ENCODE data around the gene DNMT3A.
A peak's percentile ranks its signal among the peaks of the same experiment; 100 is the strongest.

DNMT3A gene

GRCh38 chr2:25341753-25342371 is at the start of gene DNMT3A:
Gene DNMT3A (minus strand): TSS chr2:25341925. CDS start chr2:25313984, 27,941 bp downstream.
- DNase-seq = no peak

DNA sequence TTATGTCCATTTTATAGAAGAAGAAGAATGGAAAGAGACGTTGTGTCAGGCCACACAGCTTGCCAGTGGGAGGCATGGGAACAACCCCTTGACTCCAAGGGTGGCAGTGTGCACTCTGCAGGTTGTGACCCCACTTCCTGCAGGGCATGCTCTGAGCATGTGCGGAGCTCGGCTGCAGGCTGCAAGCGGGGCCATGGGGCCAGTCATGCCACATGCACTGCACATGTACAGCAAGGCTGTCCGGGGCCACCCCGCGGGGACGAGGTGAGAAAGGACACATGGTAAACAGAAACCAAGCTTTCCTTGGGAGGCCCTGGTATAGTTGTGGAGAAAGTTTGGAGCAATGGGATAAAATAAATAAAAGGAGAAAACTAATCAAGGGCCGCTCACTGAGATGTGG is 47.4 kb upstream of the DNMT3A start:
- no peak for DNase-seq

GRCh38 chr2:25388491-25388890 is 46.8 kb upstream of the DNMT3A start:
- no peak for DNase-seq

- DNase-seq = no peak
Observed at GRCh38 chr2:25387876-25388449, 46.2 kb upstream of the DNMT3A start.

DNA sequence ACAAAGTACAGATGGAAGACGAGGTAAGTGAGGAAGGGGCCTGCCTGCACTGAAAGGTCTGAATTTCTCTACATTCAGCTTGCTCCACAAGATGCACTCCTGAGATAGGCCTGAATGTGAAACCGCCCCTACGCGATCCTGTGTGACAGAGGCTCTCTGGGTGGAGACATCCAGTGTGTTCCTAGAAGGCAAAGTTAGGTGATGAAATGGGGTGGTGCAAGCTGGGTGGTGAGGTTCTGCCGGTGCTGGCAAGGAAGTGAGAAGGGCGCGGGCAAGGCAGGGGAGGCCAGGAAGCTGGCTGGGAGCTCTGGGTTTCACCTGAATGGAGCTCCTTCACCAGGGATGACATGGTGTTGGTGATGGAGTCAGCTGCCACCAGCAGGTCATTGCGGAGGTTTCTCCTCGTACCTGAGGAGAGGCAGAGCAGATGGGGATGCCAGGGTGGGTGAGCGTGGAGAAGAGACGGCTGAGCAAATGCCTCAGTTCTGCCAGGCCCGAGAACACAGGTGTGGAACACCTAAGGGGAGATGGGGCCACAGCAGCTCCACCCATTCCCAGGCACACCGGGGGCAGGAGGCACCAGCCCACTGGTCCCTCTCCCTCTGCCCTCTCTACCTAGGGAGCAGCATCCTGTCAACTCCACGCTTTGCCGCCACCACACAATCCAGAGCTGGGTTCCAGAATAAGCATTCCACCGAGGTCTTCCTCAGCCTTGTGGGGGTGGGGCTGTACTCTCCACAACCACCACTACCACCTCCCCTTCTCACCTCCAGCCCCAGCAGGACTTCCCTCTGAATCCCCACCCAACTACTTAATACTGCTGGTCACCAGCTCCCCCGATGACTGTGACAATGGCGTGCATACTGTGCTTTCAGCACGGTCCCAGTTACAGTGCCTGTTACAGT is 45.5 kb upstream of the DNMT3A start:
- DNase-seq = no peak

DNA sequence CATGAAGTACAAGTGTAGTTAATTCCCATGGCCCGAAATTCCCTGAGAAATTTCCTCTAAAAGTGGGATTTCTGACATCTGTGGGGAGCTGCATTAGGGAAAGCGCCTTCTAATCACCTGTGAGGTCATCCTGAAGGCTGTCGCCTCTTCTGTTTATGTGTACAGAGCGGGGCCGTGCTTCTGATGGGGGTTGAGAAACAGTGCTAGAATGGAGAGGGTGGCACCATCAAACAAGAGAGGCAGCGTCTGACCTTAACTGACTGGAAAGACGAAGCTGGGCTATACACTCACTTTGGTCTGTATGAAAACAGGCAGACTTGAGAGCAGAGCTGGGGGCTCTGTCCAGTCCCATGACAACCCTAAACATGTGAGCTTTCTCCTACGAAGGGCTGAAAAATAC is 44.2 kb upstream of the DNMT3A start:
- no peak for DNase-seq

- DNase-seq = no peak
Observed at GRCh38 chr2:25383806-25384205, 42.1 kb upstream of the DNMT3A start.

DNA sequence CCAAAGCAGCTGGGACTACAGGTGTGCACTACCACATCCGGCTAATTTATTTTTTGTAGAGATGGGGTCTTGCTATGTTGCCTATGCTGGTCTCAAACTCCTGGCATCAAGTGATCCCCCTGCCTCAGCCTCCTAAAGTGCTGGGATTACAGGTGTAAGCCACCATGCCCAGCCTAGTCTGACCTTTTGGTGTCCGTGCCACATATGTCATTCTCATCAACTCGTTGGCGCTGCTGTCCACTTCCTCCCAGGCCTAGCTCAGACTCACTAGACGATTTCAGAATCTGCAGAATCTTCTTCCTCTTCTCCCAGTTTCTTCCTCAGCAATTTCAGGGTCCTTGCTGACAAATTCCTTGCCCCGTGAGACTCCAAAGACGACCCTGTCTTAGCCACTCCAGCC is 39.8 kb upstream of the DNMT3A start:
- no peak for DNase-seq

DNA sequence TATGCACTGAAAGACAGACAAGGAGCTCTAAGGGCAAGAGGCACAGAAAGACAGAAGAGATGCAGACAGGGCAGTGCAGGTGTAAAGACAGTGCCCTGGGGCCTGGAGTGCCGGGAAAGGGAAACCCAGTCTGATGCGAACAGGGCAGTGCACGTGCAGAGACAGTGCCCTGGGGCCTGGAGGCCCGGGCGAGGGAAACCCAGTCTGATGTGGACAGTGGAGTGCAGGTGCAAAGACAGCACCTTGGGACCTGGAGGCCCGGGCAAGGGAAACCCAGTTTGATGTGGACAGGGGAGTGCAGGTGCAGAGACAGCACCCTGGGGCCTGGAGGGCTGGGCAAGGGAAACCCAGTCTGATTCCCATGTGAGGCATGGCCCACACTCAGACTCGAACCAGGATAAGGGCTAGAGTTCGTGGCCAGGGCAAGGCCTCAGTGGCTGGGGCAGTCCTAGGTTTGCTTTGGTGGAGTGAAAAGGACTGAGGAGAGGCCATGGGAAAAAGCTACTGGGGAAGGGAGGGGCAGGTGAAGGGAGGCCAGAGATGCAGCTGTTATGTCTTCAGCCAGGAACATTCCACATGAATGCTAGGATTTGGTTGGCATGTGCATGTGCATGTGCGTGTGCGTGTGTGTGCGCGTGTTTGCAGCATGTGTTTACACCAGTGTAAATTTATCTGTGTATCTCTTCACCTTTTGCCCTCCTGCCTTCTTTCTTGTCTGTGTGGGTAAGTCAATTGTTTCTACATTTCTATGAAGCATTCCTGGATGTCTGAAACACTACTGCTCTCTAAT is 39.1 kb upstream of the DNMT3A start:
- DNase-seq = no peak

DNA sequence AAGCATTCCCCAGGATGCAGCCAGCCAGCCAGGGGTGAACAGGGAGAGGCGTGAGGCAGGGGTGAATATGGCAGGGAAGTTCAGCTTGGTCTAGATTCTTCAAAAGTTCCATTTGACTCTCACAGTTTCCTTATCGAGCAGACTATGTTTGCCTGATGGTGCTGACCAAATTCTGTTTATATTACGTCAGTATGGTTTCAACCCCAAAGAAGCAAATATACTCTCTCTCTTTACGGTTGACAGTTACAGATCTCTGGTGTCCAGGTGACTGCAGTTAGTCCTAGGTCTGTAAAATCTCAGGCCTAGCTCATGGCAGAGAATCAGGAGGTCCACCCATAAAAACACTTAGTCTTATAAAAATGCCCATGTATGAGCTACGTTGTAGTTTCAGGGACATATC is 38.3 kb upstream of the DNMT3A start:
- no peak for DNase-seq

DNA sequence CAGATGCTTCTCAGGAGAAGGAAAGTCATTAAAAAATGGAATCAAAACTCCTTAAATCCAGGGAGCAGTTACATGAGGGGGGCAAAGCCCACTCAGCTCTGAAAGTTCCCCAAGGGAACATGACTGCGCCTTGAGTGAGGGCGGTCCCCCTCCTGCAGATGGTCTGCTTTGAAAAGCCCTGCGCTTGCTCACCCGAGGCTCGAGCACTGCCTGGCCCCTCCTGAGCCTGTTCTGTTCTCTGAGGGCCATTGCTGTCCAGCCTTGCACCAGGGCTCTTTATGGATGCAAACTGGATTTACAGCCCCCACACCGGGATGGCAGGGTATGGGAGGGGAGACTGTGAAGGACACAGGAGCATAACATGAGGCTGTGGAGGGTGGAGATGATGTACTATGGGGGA is 37.8 kb upstream of the DNMT3A start:
- no peak for DNase-seq

DNA sequence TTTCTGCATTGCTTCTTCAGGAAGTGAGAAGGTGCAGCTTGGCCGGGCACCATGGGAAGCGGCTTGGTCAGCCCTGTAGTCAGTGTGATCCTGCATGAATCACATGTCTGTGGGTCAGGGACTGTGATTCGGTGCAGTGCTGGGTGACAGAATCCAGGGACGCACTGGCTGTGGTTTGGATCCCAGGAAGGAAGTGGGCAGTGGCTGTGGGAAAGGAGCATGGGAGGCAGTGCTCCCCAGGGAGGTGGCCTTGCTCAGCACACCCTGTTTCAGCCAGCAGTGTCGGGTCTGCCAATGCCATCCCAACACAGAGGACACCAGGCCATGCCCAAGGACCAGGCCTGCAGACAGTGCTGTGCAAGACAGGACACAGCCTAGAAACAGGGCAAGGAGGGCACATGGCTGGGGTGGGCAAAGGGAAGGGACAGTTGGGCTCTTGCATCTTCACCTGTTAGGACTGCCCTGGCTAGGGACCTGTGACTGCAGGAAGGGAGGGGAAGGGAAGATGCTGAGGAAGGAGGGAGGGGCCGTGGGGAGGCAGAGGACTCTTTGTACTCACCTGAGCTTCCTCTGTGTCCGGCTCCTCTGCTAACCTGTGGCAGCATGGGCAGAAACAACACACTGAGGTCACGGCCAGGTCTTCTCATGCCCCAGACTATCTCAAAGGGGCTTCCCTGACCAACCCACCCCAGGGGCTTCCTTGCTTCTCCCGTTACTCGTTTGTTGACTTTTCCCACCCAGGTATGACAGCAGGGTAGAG is 37.2 kb upstream of the DNMT3A start:
- DNase-seq = no peak

DNA sequence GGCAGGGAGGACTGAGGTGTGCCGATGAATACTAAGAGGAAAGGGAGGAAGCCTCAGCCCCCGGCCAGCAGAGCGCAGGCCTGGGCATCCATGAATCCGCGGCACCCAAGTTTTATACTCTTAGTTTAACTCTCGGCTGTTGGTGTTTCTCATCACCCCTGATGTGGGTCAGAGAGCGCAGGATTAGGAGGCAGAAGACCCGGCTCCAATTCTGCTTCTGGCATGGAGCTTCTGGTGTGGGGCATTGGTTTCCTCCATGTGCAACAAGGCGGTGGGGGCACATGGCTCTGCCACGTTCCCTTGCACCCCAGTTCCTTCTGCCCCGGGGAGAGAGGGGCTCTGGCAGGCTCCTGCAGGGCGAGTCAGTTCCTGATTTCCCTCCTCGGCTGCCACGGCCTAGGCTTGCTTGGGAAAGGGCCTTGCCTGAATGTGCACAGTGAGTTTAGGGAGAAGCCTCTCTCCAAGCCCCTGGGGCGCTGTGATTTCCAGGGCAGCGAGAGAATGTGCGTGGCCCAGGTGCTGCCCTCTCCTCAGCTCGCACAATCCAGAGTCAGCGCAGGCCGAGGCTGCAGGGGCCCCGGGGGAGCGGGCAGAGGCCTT is 36.2 kb upstream of the DNMT3A start:
- DNase-seq = no peak

DNA sequence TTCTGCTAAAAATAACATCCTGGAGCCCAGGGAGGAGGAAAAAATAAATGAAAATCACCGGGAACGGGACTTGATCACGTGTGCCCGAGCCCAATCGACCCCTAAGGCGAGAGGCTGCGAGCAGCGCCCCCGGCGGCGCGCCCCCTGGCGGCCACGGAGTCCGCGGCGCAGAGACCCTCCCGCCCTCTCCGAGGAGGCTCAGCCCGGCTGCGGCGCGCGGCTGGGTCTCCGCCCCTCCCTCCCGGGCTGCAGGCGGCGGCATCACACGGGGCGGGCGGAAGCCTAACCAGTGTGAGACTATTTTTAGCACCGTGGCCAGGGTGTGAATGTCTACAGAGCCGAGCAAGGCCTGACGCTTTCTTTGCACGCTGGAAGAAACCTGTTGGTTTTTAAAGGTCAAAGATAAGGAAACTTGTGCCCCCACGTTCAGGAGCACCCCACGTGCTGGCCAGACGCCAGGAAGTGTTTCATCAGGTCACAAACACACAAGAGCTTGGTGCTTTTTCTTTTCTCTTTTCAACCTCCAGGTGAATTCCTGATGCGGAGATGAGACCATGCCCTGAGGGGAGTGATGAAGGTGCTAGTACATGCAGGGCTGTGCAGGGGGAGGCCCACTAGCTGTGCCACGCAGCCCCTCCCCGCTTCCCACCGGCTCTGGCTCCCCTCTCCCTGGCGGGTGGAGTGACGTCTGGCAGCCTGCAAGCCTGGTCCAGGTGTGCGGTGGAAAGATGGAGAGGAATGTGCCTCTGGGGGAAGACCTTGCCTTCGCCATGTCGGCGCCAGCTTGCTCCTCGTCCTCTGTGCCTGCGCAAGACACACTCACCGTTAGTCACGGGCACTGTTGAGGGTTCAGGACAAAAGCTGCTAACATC is 35.3 kb upstream of the DNMT3A start:
- peak; percentile 94 for DNase-seq

- DNase-seq = no peak
Observed at GRCh38 chr2:25375989-25376545, 34.3 kb upstream of the DNMT3A start.

DNA sequence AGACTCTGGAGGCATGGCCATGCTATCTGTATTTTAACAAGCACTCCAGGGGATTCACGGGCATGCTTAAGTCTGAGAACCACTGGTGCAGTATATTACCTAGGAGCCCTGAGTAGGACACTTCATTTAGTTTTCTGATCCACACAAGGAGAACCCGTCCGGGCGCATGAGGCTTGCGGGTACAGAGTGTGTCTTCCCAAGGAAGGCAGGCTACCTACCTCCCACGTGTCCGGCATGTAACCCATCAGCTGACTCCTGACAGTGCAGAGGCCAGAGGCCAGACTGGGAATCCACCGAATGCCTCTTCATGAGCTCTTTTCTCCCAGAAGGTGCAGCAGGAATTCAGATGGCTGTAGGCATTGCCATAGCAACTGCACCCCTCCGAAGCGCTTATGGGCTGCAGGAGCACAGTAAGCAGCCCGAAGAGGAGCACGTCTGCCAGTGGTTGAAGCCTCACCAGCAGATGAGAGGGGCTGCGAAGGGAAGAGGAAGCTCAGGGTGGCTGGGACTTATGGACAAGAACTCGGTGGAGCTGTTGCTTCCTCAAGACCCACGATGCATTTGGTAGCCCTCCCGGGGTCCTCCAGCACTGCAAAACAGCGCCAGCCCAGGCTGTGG is 33.8 kb upstream of the DNMT3A start:
- peak; percentile 41 for DNase-seq

DNA sequence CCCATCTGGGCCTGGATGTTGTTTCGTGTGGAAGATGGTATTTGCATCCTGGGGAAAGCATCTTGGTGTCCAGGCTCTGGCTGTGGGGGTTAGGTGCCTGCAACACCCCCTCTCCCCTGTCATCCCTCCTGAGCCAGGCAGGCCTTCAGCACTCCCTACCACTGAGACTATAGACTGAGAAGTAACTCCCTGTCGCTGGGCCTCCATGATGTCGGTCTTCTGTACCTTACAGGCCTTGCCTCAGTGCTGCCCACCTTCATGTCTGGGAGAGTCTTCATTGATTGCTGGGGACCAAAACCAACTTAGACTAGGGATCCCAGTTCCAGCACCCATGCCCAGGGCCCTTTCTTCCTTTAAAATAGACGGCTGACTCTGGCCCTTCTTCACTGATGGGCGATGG is 33.1 kb upstream of the DNMT3A start:
- no peak for DNase-seq

DNA sequence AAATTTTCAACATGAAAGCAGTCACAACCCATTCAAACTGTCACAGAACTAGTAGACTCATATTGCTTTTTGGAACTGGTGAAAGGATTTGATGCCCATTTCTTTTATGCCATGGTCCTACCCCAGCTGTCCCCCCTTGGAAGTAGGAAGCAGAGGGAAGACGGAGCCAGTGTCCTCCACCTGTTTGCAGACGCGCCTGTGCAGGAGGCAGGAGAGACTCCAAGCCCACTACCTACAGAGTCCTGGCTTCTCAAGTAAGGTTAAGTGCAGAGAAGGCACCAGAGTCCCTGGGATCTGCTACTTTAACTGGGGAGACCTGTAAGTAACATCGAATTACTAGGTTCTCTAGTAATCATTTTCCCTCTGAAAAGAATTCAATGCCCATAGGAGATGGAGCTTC is 32.7 kb upstream of the DNMT3A start:
- no peak for DNase-seq

GRCh38 chr2:25373269-25373981 is 31.7 kb upstream of the DNMT3A start:
- DNase-seq = no peak

Measured in retina (tissue), 1 donor.